GM19025 (cell line): ENCODE measurements around the gene TUB.

Experiments
- ATAC-seq: cut with Tn5 transposase; IDR thresholded peaks from one replicate; pipeline ENCODE4 v1.9.1; 2021; ENCODE audit warnings: mild to moderate bottlenecking, low read depth, moderate library complexity; ENCODE audit not compliant: unreplicated experiment

TUB gene

DNA sequence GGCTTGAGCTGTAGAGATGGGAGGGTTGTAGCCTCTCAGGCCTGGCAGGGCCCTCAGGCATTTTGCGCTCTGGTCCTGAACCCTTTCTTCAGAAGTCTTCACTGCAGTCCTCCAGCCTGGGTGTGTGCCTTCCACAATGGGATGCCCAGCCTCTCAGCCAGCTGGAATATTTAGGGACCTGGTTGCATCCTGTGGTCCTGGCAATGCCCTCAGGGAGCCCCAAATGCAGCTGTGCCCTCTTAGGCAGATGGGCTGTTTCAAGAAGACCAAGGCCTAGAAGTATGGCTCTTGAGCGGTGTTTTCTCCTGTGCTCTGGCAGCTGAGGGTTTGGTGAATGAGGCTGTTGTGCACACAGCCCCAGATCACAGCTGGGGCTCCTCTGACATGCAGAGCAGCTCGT, 6.7 kb downstream of the TUB start:
- ATAC-seq, result no peak

DNA sequence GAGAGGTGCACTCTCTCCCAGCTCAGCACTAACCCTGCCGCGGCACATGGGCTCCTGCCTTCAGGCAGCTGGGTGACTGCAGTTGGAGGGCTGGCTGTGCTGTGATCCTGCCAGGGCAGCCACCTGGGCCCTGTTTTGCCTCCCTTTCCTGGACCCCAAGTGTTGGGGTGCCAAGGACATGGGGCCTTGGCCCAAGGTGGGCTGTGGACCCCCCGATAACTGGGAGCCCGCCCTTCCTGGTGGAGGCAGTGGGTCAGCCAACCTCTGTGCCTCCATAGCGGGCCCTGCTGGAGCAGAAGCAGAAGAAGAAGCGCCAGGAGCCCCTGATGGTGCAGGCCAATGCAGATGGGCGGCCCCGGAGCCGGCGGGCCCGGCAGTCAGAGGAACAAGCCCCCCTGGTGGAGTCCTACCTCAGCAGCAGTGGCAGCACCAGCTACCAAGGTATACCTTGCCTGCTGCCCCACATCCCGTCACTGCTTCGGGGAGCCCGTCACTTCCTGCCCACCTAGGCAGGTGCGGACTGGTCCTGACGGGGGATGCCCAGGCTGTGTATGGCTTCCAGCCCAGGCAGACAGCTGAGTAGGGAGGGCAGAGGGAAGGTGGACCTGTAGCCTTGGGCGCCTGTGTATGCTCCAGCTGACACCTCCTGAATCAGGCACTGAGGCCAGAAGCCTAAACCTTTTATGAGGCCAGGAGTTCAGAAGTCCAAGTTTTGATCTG, 8.9 kb downstream of the TUB start:
- ATAC-seq, result no peak

DNA sequence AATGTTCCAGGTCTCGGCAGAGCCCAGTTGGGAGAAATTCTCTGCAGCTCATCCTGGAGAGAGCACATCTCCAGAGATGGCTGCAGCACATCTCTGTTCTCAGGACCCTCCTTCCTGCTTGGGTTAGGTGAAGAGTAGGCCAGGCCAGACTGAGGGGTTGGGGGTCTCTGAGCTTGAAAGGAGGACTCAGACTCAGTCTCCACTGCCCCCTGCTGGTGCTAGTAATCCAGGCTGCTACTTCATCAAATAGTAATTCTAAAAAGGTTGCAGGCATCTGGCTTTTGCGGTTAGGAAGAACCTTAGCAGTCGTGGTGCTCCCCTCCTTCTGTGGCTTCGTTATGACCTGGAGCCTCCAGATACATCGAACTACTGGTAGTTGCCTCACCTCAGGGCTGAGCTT, 9.7 kb downstream of the TUB start:
- no peak for ATAC-seq

DNA sequence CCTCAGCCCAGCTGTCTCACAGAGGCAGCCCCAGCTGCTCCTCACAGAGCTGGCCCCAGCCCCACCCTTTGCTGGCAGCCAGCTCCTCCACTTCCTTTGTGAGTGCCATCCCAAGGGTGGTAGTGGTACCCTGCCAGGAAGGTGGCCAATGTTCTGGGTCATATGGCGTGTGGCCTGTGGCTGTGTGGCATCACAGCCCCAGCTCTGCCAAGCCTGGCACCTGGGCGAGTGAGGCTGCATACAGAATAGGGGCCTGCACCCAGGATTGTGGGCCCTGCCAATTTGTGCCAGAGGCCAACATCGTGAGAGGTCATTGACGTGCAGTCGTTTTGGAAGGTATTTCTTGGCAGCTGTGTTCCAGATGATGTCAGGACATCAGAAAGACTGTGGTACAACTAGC, 10.7 kb downstream of the TUB start:
- ATAC-seq, result no peak

DNA sequence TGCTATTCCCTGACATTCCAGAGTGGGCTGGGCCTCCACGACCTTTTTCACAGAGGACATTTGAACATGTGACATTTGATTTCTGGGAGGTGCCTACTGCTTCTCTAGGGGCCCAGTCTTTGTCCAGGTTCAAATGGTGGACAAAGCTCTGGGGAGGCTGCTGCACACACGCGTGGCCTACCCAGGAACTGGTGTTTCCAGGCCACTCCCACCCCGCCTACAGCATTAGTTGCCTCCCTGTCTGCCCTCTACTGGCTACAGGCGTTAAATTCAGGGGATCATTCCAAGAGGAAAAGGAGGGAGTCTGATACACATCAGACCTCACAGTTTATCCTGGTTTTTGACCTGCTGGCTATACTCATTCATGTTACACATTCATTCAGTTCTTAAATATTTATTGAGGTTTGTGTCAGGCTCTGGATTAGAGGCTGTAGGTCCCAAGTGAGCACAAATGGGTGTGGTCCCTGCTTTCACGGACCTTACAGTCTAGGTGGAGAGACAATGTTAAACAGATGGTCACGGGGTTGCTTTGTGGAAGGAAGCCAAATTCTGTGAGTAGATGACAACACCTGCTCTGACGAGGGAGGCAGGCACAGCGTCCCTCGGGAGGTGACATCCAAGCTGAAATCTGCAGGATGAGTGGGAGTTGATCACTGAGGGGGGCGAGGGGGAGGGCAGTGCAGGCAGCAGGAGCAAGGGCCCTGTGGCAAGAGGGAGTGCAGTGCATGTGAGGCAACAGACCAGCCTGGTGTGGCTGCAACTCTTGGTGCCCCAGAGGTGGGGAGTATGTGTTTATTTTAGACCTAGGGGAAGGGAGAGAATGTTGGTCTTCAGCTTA, 11.8 kb downstream of the TUB start:
- ATAC-seq, result peak; percentile 77

DNA sequence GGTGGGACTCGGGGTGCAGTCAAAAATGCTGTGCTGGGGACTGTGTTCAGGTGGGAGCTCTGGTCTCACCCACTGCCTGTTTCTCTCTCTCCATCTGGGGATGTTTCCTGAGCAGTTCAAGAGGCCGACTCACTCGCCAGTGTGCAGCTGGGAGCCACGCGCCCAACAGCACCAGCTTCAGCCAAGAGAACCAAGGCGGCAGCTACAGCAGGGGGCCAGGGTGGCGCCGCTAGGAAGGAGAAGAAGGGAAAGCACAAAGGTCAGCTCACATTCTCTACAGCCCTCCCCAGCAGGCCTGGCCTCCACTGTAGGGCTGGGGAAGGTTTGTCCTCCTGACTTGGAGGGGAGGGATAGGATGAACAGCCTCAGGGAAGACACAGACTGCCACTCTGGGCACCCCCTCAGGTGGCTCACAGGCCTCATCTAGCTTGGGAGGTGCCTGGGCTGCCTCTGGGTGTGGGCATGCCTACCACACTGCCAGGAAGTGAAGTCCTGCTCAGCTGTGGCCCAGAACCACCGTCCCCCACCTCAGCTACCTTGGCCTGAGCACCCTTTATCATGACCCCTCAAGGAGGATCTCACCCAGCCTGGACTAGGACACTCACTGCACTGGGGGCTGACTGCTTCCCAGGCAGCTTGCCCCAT, 13.0 kb downstream of the TUB start:
- ATAC-seq, result no peak

DNA sequence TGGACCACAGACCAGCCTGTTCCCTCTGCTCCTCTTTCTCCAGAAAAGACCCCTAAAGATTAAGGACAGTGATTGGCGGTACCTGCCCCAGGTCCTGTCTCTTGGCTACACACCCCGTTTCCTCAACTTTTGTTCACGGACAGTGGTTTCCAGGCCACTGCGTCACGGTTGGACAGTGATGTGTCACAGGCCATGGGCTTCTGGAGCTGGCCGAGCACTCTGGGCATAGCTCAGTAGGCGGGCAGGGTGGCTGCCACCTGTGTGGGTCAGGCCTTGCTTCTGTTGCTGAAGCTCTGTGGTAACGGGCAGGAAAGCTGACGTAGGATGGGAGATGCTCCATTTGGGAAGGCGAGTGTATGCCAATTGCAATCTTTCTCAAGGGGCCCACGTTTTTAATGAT, 13.6 kb downstream of the TUB start:
- ATAC-seq, result no peak

DNA sequence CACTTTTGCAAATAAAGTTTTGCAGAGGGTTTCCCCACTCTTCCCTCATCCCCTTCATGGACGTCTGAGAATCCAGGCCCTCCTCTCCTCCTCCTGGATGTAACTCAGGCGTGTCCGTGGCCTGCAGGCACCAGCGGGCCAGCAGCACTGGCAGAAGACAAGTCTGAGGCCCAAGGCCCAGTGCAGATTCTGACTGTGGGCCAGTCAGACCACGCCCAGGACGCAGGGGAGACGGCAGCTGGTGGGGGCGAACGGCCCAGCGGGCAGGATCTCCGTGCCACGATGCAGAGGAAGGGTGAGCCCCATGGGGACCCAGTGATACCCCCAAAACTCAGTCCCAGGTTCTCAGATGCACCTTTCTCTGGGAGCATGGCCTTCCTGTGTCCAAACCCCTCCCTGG, 14.4 kb downstream of the TUB start:
- ATAC-seq, result no peak

DNA sequence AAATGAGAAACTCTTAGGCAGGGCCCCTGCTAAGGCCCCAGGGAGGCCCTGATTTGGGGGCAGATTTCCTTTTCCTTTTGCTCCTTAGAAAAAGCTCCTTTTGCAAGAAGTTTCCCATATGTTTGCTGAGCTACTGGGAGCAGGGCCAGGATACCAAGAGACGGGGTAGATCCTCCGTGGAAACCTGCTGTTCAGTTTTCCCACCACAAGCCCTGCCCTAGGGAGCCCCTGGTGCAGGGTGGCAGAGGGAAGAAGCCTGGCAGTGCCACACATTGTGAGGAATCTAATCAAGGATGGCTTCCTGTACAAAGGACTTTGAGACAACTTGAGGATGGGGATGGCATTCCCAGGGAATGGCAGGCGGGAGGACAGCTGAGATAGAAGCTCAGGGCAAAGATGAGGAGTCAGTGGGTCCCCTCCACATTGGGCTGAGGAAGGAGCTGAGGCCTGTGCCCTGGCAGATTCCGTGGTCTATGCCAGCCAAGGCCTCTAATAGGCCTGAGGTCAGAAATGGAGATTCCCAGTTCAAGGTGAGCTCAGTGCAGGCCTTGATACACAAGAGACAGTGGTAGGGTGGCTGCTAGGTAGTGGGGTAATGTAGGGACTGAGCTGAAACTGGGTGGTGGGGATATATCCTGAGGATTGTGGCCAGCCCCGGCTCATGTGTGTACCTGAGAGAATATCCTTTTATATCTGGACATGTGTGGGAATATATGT, 15.0 kb downstream of the TUB start:
- ATAC-seq, result no peak

DNA sequence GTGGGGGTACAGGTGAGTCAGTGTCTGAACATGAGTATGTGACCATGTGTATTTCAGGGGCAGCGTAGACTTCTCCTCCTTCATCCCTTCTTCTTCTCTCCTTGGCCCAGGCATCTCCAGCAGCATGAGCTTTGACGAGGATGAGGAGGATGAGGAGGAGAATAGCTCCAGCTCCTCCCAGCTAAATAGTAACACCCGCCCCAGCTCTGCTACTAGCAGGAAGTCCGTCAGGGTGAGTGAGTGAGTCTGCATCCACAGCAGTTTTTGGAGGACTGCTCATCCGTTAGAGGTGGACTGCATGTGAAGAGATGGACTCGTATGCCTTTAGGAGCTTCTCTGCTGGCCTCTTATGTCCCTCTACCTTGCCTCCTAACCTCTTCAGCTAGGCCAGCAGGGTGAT, 15.6 kb downstream of the TUB start:
- ATAC-seq, result no peak

DNA sequence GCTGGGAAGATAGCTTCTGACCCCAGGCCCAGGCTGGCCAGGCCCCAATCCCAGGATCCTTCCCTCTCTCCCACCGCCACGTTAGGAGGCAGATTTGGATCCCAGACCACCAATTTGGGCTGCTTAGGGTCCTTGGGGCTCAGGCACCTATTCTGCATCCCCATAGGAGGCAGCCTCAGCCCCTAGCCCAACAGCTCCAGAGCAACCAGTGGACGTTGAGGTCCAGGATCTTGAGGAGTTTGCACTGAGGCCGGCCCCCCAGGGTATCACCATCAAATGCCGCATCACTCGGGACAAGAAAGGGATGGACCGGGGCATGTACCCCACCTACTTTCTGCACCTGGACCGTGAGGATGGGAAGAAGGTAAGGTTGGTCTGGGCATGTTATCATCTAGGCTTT, 16.1 kb downstream of the TUB start:
- ATAC-seq, result no peak

DNA sequence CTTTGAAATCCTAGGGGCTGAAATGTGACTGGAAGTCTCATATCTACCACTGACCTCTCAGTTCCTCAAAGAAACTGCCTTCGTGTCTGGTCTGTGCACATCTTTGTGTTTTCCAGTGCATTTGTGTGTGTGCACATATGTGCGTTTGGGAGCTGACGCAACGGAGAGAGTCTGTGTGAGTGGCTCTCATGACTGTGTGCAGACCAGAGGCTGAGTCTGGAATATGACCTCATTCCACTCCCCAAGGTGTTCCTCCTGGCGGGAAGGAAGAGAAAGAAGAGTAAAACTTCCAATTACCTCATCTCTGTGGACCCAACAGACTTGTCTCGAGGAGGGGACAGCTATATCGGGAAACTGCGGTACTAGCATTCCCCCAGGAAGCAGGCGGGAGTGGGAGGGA, 16.5 kb downstream of the TUB start:
- ATAC-seq, result no peak

DNA sequence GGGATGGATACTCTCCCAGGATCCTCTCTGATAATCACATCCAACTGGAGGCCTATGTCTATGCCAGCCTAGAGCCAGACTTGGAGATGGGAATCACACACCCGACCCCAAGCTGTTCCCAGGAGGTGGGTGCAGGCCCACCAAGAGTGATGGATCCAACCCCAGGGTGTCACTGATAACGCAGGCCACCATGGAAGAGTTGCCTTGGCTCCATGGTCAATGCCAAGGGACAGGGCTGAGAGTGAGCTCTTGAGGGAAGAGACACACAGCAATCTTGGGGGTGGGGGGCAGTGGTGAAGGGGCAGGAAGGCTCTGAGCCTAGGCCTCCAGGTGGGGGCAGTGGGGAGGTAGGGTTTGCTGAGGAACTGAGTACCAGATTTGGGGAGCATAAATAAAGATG, 16.9 kb downstream of the TUB start:
- ATAC-seq, result no peak

DNA sequence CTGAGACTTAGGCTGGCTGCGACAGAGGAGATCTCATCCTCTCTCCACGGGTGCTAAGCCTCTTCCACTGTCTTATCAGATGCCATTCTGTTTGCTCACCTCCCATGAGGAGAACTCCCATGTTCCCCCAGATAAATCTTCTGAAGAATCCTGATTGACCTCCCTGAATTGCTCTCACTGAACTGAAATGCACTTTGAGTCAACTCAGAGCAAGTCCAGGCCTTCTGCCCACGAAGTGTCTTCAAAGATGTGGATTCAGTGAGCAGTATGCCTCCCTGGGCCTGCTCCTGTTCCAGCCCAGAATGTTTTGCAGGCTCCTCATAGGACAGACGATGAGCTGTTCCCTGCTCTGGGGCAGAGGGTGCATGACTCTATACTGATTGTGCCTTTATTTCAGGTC, 17.4 kb downstream of the TUB start:
- no peak for ATAC-seq

DNA sequence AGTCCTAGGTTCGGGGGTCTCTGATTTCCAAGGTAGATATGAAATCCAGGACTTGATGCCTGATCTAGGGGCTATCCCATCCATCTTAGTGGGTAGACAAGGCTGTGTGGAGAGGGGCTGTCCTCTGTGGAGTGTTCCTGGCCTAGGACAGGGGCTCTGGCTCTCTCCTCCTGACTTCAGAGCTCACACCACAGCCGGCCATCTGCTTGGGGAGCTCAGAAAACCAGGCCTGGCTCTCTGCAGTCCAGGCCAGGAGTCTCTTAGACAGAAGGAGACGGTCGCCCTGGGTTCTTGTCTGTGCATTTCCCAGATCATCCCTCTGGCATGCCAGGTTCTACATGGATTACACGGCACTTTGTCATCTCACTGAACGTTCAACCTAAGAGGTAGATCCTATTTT, 17.9 kb downstream of the TUB start:
- ATAC-seq, result no peak

DNA sequence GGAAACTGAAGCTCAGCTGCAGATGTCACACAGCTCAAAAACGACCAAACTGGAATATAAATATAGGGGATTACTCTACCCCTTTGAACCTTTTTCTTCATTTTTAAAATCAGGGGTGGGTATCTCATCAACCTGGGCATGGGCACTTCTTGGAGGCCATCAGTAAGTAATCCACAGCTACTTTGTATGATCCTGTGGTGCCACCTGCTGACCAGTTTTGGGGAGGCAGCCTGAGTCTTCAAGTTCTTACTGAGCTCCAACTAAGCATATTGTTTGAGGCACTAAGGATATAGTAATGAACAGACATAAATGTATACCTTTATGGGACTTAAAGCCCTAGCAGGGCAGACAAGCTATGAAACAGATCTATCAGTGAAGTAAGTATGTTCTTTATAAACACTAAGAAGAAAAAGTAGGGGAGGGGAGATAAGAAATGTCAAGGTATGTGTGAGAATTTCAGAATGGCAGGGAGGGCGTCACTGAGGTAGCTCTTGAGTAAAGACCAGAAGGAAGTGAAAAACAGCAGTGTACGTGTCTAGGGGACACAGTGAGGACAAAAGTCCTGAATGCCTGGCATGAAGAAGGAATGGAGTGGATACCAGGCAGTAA, 18.4 kb downstream of the TUB start:
- ATAC-seq, result peak; percentile 48

DNA sequence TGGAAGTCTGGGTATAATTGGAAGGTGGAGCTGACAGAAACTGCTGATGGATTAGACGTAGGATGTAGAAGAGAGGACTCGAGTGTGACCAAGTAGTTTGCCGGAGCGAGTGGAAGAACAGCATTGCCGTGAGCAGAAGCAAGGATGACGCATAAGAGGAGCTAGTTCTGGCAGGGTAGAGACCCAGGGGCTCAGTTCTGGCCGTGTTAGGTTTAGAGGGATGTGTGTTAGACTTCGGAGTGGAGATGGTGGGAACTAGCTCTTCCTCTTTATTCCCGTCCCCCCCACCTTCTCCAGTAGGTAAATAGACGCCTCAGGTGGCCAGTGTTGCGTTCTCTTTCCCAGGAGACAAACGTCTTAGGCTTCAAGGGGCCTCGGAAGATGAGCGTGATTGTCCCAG, 19.1 kb downstream of the TUB start:
- ATAC-seq, result no peak

DNA sequence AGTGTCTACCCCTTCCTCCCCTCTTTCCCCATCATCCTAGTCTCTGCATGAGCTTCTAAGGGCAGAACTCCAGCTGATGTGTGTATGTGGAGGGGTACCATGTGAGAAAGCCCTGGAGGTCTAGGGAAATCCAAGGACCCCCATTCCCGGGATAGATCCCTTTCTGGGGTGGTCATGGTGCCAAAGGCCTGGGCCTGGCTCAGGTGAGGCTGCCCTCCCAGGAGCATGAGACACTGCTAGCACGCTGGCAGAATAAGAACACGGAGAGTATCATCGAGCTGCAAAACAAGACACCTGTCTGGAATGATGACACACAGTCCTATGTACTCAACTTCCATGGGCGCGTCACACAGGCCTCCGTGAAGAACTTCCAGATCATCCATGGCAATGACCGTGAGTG, 19.6 kb downstream of the TUB start:
- ATAC-seq, result no peak

DNA sequence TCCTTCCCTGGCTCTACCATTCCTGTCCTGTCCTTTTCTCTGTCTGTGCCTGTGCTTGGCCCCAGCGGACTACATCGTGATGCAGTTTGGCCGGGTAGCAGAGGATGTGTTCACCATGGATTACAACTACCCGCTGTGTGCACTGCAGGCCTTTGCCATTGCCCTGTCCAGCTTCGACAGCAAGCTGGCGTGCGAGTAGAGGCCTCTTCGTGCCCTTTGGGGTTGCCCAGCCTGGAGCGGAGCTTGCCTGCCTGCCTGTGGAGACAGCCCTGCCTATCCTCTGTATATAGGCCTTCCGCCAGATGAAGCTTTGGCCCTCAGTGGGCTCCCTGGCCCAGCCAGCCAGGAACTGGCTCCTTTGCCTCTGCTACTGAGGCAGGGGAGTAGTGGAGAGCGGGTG, 20.4 kb downstream of the TUB start:
- ATAC-seq, result no peak

DNA sequence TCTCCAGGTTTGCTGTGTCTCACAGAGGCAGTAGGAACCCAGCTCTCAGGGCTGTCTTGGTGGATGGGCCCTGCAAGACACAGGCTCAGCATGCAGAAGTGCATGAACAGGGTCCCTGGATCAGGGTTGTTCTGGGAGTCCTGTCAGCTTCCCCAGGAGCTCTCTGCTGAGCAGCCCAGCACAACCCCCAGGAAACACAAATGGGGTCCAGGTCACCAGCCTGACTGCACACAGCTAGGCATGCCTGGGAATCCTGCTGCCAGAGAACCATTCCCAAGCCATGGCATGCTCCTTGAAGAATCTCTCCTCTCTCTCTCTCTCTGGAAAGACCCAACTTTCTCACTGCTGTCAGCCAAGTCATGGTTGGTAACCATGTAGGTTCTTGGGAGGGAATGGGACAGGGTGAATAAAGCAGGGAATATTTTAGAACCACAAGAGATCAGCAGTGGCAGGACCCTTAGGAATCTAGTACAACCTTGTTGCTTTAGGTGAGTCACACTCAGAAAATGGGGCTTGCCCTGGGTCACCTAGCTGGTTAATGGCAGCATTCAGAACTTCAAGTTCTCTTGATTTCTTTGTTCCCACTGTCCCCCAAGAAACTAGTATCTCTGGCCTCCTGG, 21.4 kb downstream of the TUB start:
- ATAC-seq, result no peak
